Measurements from ENCODE around the gene PGAP3.

PGAP3 gene

DNA sequence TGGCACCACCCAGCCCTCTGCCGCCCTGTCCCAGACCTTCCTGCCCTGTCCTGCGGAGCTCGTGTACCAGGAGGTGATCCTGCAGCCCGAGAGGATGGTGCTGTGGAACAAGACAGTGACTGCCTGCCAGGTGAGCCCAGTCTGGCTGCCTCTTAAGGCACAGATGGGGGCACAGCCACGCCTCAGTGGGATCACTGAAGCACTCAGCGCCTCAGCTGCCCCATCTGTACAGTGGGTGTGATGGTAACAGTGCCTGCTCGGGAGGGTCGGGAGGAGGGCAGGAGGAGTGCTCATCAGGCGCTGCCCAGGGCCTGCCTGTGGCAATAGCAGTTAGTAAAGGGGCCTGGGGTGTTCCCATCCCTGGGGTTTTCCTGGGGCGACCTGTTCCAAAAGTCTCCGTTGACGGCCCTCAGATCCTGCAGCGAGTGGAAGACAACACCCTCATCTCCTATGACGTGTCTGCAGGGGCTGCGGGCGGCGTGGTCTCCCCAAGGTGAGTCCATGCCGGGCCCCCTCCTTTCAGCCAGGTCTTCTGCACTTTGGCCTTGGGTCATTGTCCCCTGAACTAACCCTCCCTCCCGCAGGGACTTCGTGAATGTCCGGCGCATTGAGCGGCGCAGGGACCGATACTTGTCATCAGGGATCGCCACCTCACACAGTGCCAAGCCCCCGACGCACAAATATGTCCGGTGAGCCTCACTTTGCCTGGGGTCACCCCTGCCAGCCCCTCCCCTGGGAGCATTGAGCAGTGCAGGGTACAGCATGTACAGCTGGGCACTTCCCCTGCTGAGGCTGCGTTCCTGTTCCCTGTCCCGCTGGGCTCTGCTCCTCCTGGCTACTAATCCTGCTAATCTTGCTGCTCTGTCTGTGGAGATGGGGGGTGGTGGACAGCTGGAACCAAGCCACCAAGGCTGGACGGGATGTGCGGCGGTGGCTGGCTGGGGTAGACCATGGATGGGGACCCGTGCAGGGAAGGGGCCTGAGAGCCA is 27.2 kb downstream of the PGAP3 start:
- no peak overlapping the region for H3K27ac ChIP-seq (ENCODE audit: low read depth, low read length)
- H3K9me3 ChIP-seq (ENCODE audit: control insufficient read depth in 5 of 5, low read length in 5 of 5), result no peaks in the 10 kb centered on the region
- peaks cover 0 to 65% (median 24%) of the 10 kb centered on the region in 5 donors for H3K4me1 ChIP-seq (ENCODE audit: control insufficient read depth in 5 of 5, insufficient read depth in 5 of 5, low read length in 5 of 5)
- H3K27me3 ChIP-seq (ENCODE audit: control insufficient read depth in 5 of 5, insufficient read depth in 4 of 5, low read length in 5 of 5), result peaks cover 0 to 10% (median 3%) of the 10 kb centered on the region in 5 donors
- H3K36me3 ChIP-seq (ENCODE audit: control insufficient read depth in 5 of 5, insufficient read depth in 5 of 5, low read length in 5 of 5), result peaks cover 0 to 70% (median 56%) of the 10 kb centered on the region in 5 donors
- peak overlapping the region in 2 of 5 donors; percentile 32 to 33 for H3K9ac ChIP-seq (ENCODE audit: low read length in 5 of 5)
- peak overlapping the region in 3 of 5 donors; percentile 27 to 40 (median 28) for H3K4me3 ChIP-seq (ENCODE audit: low read depth in 1 of 5, low read length in 5 of 5)

DNA sequence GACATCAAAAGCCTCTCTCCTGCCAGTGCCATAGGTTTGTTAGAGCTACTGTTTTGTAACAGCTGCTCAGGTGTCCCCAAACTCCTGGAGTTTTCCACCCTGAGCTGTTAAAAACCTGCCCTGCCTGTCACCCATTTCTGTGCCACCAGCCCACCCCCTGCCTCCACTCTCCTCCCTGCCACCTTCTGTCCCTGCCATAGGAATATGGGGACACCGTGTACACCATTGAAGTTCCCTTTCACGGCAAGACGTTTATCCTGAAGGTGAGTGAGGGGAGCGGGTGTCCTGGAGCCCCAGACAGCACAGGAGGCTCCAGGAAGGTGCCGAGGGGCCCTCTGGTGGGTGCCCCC is 27.9 kb downstream of the PGAP3 start:
- Histone ChIP-seq H3K4me3 (ENCODE audit: low read depth in 1 of 5, low read length in 5 of 5) (peak overlapping the region in 4 of 5 donors; percentile 4 to 40 (median 28)), H3K9me3 (ENCODE audit: control insufficient read depth in 5 of 5, low read length in 5 of 5) (no peaks in the 10 kb centered on the region), H3K9ac (ENCODE audit: low read length in 5 of 5) (peak overlapping the region in 1 of 5 donors; percentile 33), H3K27ac (ENCODE audit: low read depth, low read length) (no peak overlapping the region), H3K36me3 (ENCODE audit: control insufficient read depth in 5 of 5, insufficient read depth in 5 of 5, low read length in 5 of 5) (peaks cover 0 to 77% (median 56%) of the 10 kb centered on the region in 5 donors), H3K4me1 (ENCODE audit: control insufficient read depth in 5 of 5, insufficient read depth in 5 of 5, low read length in 5 of 5) (peaks cover 0 to 62% (median 24%) of the 10 kb centered on the region in 5 donors), H3K27me3 (ENCODE audit: control insufficient read depth in 5 of 5, insufficient read depth in 4 of 5, low read length in 5 of 5) (peaks cover 0 to 5% (median 0%) of the 10 kb centered on the region in 5 donors)

DNA sequence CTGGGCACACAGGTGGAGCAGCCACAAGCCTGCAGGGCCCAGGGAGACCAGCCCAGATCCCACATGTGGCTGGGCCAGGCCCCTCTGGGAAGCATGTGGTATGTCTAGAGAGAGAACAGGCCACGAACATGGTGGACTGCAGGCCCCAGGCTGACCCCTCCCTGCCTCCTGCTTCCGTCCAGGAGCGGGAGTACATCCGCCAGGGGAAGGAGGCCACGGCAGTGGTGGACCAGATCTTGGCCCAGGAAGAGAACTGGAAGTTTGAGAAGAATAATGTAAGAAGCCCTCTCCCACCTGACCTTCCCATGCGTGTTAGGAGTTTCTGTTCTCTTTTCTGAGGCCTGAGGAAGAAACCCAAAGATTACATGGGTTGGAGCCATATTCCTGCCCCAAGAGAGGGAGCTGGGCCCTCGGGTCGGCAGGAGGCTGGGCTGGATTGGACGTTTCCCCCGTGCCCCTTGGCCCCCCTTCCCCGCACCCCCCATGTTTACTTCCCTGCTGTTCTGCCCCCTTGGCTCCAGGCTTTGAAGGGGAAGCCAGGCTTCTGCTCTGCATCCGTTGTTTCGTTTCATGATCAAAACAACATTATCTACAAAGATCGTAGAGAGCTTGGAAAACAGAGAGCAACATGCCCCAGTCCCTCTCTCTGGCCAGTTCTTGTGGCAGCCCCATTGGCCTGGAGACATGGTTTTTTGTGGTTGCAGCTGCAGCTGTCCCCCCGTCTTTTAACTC is 28.4 kb downstream of the PGAP3 start:
- peak overlapping the region; percentile 24 for H3K27ac ChIP-seq (ENCODE audit: low read depth, low read length)
- peak overlapping the region in 1 of 5 donors; percentile 33 for H3K9ac ChIP-seq (ENCODE audit: low read length in 5 of 5)
- peaks cover 0 to 83% (median 59%) of the 10 kb centered on the region in 5 donors for H3K36me3 ChIP-seq (ENCODE audit: control insufficient read depth in 5 of 5, insufficient read depth in 5 of 5, low read length in 5 of 5)
- H3K4me1 ChIP-seq (ENCODE audit: control insufficient read depth in 5 of 5, insufficient read depth in 5 of 5, low read length in 5 of 5), result peaks cover 0 to 62% (median 24%) of the 10 kb centered on the region in 5 donors
- H3K9me3 ChIP-seq (ENCODE audit: control insufficient read depth in 5 of 5, low read length in 5 of 5), result no peaks in the 10 kb centered on the region
- H3K27me3 ChIP-seq (ENCODE audit: control insufficient read depth in 5 of 5, insufficient read depth in 4 of 5, low read length in 5 of 5), result peaks cover 0 to under 1% (median 0%) of the 10 kb centered on the region in 5 donors
- peak overlapping the region in 4 of 5 donors; percentile 4 to 40 (median 28) for H3K4me3 ChIP-seq (ENCODE audit: low read depth in 1 of 5, low read length in 5 of 5)

DNA sequence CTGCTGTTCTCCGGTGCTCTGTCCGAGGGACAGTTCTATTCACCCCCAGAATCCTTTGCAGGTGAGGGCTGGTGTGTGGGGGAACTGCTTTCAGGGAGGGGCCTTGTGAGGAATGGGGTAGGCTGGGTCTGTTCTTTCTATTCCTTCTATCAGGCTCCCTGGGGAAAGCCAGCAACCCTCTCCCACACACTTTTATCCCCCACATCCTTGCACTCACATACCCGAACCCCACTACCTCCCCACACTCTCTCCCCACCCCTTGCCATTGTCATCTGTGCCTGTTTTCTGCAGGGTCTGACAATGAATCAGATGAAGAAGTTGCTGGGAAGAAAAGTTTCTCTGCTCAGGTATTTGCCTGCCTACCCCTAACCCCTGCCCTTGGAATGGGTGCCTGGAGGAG is 29.1 kb downstream of the PGAP3 start:
- Histone ChIP-seq H3K9me3 (ENCODE audit: control insufficient read depth in 5 of 5, low read length in 5 of 5) (no peaks in the 10 kb centered on the region), H3K36me3 (ENCODE audit: control insufficient read depth in 5 of 5, insufficient read depth in 5 of 5, low read length in 5 of 5) (peaks cover 0 to 83% (median 60%) of the 10 kb centered on the region in 5 donors), H3K4me3 (ENCODE audit: low read depth in 1 of 5, low read length in 5 of 5) (no peak overlapping the region), H3K4me1 (ENCODE audit: control insufficient read depth in 5 of 5, insufficient read depth in 5 of 5, low read length in 5 of 5) (peaks cover 2 to 59% (median 21%) of the 10 kb centered on the region in 5 donors), H3K9ac (ENCODE audit: low read length in 5 of 5) (no peak overlapping the region), H3K27ac (ENCODE audit: low read depth, low read length) (peak overlapping the region; percentile 24), H3K27me3 (ENCODE audit: control insufficient read depth in 5 of 5, insufficient read depth in 4 of 5, low read length in 5 of 5) (no peaks in the 10 kb centered on the region)

DNA sequence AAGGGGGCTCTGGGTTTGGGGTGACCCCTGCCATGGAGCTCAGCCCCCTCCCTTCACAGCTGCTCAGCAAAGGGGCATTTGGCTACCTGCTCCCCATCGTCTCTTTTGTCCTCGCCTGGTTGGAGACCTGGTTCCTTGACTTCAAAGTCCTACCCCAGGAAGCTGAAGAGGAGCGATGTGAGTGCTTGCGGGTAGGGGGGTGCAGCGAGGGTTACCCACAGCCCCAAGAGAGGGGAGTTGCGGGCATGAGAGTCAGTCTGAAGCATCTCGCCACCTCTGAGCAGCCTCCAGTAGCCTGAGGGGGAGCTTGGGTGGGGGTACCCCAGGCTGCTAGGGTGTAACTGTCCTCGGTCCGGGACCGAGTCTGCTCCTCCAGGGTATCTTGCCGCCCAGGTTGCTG is 29.5 kb downstream of the PGAP3 start:
- H3K9ac ChIP-seq (ENCODE audit: low read length in 5 of 5), result no peak overlapping the region
- no peak overlapping the region for H3K4me3 ChIP-seq (ENCODE audit: low read depth in 1 of 5, low read length in 5 of 5)
- H3K36me3 ChIP-seq (ENCODE audit: control insufficient read depth in 5 of 5, insufficient read depth in 5 of 5, low read length in 5 of 5), result peaks cover 0 to 83% (median 60%) of the 10 kb centered on the region in 5 donors
- no peaks in the 10 kb centered on the region for H3K9me3 ChIP-seq (ENCODE audit: control insufficient read depth in 5 of 5, low read length in 5 of 5)
- H3K4me1 ChIP-seq (ENCODE audit: control insufficient read depth in 5 of 5, insufficient read depth in 5 of 5, low read length in 5 of 5), result peaks cover 2 to 60% (median 23%) of the 10 kb centered on the region in 5 donors
- H3K27ac ChIP-seq (ENCODE audit: low read depth, low read length), result peak overlapping the region; percentile 24
- H3K27me3 ChIP-seq (ENCODE audit: control insufficient read depth in 5 of 5, insufficient read depth in 4 of 5, low read length in 5 of 5), result no peaks in the 10 kb centered on the region

DNA sequence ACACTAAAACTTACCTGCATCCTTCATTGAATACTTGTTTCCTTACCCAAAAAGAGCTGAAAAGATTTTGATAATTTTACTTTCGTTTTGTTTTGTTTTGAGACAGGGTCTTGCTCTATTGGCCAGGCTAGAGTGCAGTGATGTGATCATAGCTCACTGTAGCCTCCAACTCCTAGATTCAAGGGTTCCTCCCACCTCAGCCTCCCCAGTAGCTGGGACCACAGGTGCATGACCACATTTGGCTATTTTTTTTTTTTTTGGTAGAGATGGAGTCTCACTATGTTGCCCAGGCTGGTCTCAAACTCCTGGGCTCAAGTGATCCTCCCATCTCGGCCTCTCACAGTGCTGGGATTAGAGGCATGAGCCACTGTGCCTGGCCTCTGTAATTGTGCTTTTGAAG is 32.8 kb downstream of the PGAP3 start:
- H3K9ac ChIP-seq (ENCODE audit: low read length in 5 of 5), result no peak overlapping the region
- peaks cover 0 to 55% (median 32%) of the 10 kb centered on the region in 5 donors for H3K36me3 ChIP-seq (ENCODE audit: control insufficient read depth in 5 of 5, insufficient read depth in 5 of 5, low read length in 5 of 5)
- no peak overlapping the region for H3K4me3 ChIP-seq (ENCODE audit: low read depth in 1 of 5, low read length in 5 of 5)
- H3K27me3 ChIP-seq (ENCODE audit: control insufficient read depth in 5 of 5, insufficient read depth in 4 of 5, low read length in 5 of 5), result no peaks in the 10 kb centered on the region
- H3K9me3 ChIP-seq (ENCODE audit: control insufficient read depth in 5 of 5, low read length in 5 of 5), result no peaks in the 10 kb centered on the region
- peaks cover 2 to 30% (median 11%) of the 10 kb centered on the region in 5 donors for H3K4me1 ChIP-seq (ENCODE audit: control insufficient read depth in 5 of 5, insufficient read depth in 5 of 5, low read length in 5 of 5)
- no peak overlapping the region for H3K27ac ChIP-seq (ENCODE audit: low read depth, low read length)

DNA sequence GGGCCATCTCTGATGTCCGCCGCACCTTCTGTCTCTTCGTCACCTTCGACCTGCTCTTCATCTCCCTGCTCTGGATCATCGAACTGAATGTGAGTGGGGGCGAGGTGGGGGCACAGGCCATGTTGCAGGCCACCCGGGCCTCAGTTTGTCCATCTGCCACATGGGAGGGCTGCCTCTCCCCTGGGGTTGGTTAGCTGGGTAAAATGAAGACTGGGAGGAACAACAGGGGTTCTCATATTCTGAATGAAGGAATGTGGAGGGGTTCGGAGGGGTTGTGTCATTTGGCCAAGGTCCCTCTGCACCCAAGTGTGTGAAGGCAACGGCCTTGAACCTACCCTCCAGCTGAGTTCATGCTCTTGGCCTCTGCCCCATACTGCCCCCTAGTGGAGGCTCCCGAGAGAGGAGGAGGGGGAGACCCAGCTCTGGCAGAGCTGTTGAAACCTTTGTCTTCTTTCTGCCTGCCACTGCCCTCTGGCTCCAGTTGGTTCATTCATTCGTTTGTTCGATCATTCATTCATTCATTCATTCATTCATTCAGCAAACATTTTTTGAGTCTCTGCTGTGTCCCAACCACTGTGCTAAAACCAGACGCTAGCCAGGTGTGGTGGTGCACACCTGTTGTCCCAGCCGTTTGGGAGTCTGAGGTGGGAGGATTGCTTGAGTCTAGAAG is 34.1 kb downstream of the PGAP3 start:
- H3K36me3 ChIP-seq (ENCODE audit: control insufficient read depth in 5 of 5, insufficient read depth in 5 of 5, low read length in 5 of 5), result peaks cover 0 to 49% (median 25%) of the 10 kb centered on the region in 5 donors
- H3K9ac ChIP-seq (ENCODE audit: low read length in 5 of 5), result no peak overlapping the region
- peaks cover 0 to 18% (median 4%) of the 10 kb centered on the region in 5 donors for H3K4me1 ChIP-seq (ENCODE audit: control insufficient read depth in 5 of 5, insufficient read depth in 5 of 5, low read length in 5 of 5)
- no peaks in the 10 kb centered on the region for H3K9me3 ChIP-seq (ENCODE audit: control insufficient read depth in 5 of 5, low read length in 5 of 5)
- H3K4me3 ChIP-seq (ENCODE audit: low read depth in 1 of 5, low read length in 5 of 5), result no peak overlapping the region
- no peak overlapping the region for H3K27ac ChIP-seq (ENCODE audit: low read depth, low read length)
- H3K27me3 ChIP-seq (ENCODE audit: control insufficient read depth in 5 of 5, insufficient read depth in 4 of 5, low read length in 5 of 5), result no peaks in the 10 kb centered on the region

DNA sequence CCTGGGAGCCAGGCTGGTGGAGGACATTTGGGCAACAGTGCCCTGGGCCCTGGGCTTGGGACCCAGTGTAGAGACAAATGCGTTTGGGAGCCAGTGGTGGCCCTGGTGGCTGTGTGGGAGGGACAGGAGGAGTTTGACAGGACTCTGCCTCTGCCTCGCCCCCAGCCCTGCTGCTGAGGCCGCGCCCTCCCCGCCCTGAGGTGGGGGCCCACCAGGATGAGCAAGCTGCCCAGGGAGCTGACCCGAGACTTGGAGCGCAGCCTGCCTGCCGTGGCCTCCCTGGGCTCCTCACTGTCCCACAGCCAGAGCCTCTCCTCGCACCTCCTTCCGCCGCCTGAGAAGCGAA is 34.6 kb downstream of the PGAP3 start:
- H3K27me3 ChIP-seq (ENCODE audit: control insufficient read depth in 5 of 5, insufficient read depth in 4 of 5, low read length in 5 of 5), result no peaks in the 10 kb centered on the region
- no peak overlapping the region for H3K4me3 ChIP-seq (ENCODE audit: low read depth in 1 of 5, low read length in 5 of 5)
- peaks cover 0 to 44% (median 20%) of the 10 kb centered on the region in 5 donors for H3K36me3 ChIP-seq (ENCODE audit: control insufficient read depth in 5 of 5, insufficient read depth in 5 of 5, low read length in 5 of 5)
- peaks cover 0 to 13% (median 4%) of the 10 kb centered on the region in 5 donors for H3K4me1 ChIP-seq (ENCODE audit: control insufficient read depth in 5 of 5, insufficient read depth in 5 of 5, low read length in 5 of 5)
- no peak overlapping the region for H3K9ac ChIP-seq (ENCODE audit: low read length in 5 of 5)
- no peak overlapping the region for H3K27ac ChIP-seq (ENCODE audit: low read depth, low read length)
- H3K9me3 ChIP-seq (ENCODE audit: control insufficient read depth in 5 of 5, low read length in 5 of 5), result no peaks in the 10 kb centered on the region

DNA sequence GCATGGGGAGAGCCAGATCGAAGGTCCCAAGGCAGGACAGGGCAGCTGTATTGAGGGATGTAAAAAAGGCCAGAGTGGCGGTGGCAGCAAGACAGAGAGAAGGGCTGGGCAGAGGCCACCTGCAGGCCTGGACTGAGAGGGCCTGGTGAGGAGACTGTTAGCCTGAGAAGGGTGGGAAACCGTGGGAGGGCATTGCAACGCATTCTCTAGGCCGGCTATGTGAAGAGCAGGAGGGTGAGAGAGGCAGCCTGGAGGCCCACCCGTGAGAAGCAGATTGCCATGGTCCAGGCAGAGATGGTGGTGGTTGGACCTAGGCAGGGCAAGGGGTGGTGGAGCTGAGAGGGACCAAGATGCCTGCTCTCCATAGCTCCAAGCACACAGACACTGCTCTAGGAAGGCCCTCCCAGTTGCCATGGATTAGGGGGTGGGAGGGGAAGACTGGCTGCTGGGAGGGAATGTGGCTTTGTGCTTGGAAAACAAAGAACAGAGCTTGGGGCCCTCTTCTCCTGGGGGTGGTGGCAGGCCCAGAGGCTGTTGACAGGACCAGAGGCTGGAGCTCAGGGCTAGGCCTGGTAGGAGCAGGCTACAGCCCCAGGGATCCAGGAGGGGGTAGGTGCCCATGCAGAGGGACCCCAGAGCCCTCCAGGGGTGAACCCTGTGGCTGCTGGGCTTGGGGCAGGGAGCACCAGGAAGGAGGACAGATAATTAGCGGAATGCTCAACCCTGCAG is 35.1 kb downstream of the PGAP3 start:
- H3K9me3 ChIP-seq (ENCODE audit: control insufficient read depth in 5 of 5, low read length in 5 of 5), result no peaks in the 10 kb centered on the region
- peak overlapping the region in 1 of 5 donors; percentile 15 for H3K9ac ChIP-seq (ENCODE audit: low read length in 5 of 5)
- H3K27ac ChIP-seq (ENCODE audit: low read depth, low read length), result no peak overlapping the region
- no peak overlapping the region for H3K4me3 ChIP-seq (ENCODE audit: low read depth in 1 of 5, low read length in 5 of 5)
- H3K27me3 ChIP-seq (ENCODE audit: control insufficient read depth in 5 of 5, insufficient read depth in 4 of 5, low read length in 5 of 5), result no peaks in the 10 kb centered on the region
- peaks cover 0 to 38% (median 18%) of the 10 kb centered on the region in 5 donors for H3K36me3 ChIP-seq (ENCODE audit: control insufficient read depth in 5 of 5, insufficient read depth in 5 of 5, low read length in 5 of 5)
- peaks cover 0 to 8% (median 3%) of the 10 kb centered on the region in 5 donors for H3K4me1 ChIP-seq (ENCODE audit: control insufficient read depth in 5 of 5, insufficient read depth in 5 of 5, low read length in 5 of 5)
